ENCODE results near the gene GP1BA.
"Not testable (repeated sequence)": the region's sequence is repeated elsewhere in the genome, so short reads cannot be mapped to it uniquely, and the experiment has no call there.

Gene GP1BA

DNA sequence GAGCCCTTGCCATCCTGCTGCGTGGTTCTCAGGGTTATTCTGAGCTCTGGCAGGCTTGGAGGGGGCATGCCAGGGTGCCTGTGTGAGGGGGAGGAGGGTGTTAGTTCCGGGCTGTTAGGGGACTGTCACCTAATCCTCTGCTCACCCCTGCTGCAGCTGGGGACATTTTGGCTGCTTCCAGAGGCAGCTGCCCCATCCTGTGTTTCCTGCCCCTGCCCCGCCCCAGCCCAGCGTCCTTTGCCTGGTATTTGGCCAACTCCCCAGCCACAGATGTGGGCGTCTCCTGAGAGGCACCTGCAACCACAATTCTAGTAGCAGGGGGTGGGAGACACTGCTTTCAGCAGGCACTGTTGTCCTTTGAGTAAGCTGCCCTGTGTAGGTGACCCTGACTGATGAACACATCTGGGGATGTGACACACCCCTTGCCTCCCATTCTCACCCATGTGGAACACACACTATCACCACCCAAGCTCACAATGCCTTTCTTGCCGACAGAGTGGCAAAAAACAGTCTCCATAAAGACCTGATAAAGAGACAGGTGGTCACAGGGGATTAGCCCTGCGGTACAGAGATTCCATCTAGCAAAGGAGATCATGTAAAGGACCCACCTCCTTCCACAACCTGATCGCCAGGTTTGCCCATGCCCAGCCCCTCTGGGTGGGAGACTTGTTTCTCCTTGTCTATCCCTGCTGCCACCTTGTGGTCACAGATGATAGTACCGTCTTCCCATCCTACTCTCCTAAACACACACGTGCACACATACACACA is 28.8 kb upstream of the GP1BA start, which contains the start of gene CHRNE:
CHRNE (minus strand) TSS at position 48 of the 768 bp plus-strand sequence; CDS start at position 13, 35 bp downstream.
- H3K9me3 ChIP-seq (ENCODE audit: control insufficient read depth, low read length): no peaks in the 10 kb centered on the region
- no peak within 1 kb of the TSS for H3K4me3 ChIP-seq (ENCODE audit: low read length)
- peak; percentile 90 for DNase-seq (ENCODE audit: low read depth)

DNA sequence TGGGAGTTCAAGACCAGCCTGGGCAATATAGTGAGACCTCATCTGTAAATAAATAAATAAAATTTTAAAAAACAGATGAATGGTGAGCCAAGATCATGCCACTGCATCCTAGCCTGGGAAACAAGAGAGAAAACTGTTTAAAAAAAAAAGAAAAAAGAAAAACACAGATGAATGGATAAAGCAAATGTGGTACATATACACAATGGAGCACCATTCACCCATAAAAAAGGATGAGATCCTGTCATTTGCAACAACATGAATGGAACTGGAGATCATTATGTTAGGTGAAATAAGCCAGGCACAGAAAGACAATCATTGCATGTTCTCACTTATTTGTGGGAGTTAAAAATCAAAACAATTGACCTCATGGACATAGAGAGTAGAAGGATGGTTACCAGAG is 25.4 kb upstream of the GP1BA start:
- peaks cover 13% of the 10 kb centered on the region for H3K4me1 ChIP-seq (ENCODE audit: control insufficient read depth, insufficient read depth, low read length)
- H3K9me3 ChIP-seq (ENCODE audit: control insufficient read depth, low read length); H3K36me3 ChIP-seq (ENCODE audit: control insufficient read depth, insufficient read depth, low read length, severe bottlenecking); H3K9ac ChIP-seq (ENCODE audit: low read length); DNase-seq (ENCODE audit: low read depth); H3K4me3 ChIP-seq (ENCODE audit: low read length): not testable (repeated sequence)
- H3K27me3 ChIP-seq (replicated peaks; ENCODE audit: control insufficient read depth, insufficient read depth, low read length): peaks cover 10% of the 10 kb centered on the region

More for the DNA sequence above, 28.8 kb upstream of the GP1BA start, which contains the start of gene CHRNE:
- Histone ChIP-seq H3K9ac (ENCODE audit: low read length) (no peak within 1 kb of the TSS), H3K27me3 (replicated peaks; ENCODE audit: control insufficient read depth, insufficient read depth, low read length) (peaks cover 10% of the 10 kb centered on the region), H3K36me3 (ENCODE audit: control insufficient read depth, insufficient read depth, low read length, severe bottlenecking) (no peaks in the 10 kb centered on the region), H3K4me1 (ENCODE audit: control insufficient read depth, insufficient read depth, low read length) (peaks cover 6% of the 10 kb centered on the region)

DNA sequence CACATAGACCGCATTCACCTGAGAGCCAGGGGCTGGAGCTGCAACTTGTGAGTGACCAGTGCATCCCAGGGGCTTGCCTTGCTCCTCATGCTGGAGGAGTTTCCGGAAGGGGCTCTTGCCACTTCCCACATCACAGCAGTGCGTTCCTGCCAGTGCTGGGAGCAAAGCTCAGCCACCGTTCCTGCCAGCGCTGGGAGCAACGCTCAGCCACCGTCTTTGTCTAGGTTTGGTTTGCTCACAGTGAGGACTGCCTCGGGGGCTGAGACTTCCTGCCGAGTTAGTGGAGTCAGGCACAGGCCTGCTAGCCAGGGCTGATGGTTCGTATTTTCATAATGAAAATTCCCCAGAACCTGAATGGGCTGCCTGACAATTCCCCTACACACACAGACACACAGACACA is 23.8 kb upstream of the GP1BA start:
- Histone ChIP-seq H3K4me3 (ENCODE audit: low read length) (no peak overlapping the region), H3K4me1 (ENCODE audit: control insufficient read depth, insufficient read depth, low read length) (peaks cover 13% of the 10 kb centered on the region), H3K36me3 (ENCODE audit: control insufficient read depth, insufficient read depth, low read length, severe bottlenecking) (no peaks in the 10 kb centered on the region), H3K9me3 (ENCODE audit: control insufficient read depth, low read length) (no peaks in the 10 kb centered on the region), H3K9ac (ENCODE audit: low read length) (peak overlapping the region; percentile 70), H3K27me3 (replicated peaks; ENCODE audit: control insufficient read depth, insufficient read depth, low read length) (peaks cover 10% of the 10 kb centered on the region)
- DNase-seq (ENCODE audit: low read depth): no peak

GRCh38 chr17:4908711-4909496 is 23.2 kb upstream of the GP1BA start:
- no peaks in the 10 kb centered on the region for H3K36me3 ChIP-seq (ENCODE audit: control insufficient read depth, insufficient read depth, low read length, severe bottlenecking)
- peak overlapping the region; percentile 70 for H3K9ac ChIP-seq (ENCODE audit: low read length)
- peak; percentile 89 for DNase-seq (ENCODE audit: low read depth)
- no peaks in the 10 kb centered on the region for H3K9me3 ChIP-seq (ENCODE audit: control insufficient read depth, low read length)
- H3K27me3 ChIP-seq (replicated peaks; ENCODE audit: control insufficient read depth, insufficient read depth, low read length): peaks cover 10% of the 10 kb centered on the region
- H3K4me3 ChIP-seq (ENCODE audit: low read length): no peak overlapping the region
- H3K4me1 ChIP-seq (ENCODE audit: control insufficient read depth, insufficient read depth, low read length): peaks cover 14% of the 10 kb centered on the region

GRCh38 chr17:4913994-4914393 is 18.1 kb upstream of the GP1BA start:
- Histone ChIP-seq H3K9me3 (ENCODE audit: control insufficient read depth, low read length) (no peaks in the 10 kb centered on the region), H3K4me3 (ENCODE audit: low read length) (no peak overlapping the region), H3K9ac (ENCODE audit: low read length) (no peak overlapping the region), H3K27me3 (replicated peaks; ENCODE audit: control insufficient read depth, insufficient read depth, low read length) (no peaks in the 10 kb centered on the region), H3K4me1 (ENCODE audit: control insufficient read depth, insufficient read depth, low read length) (peaks cover 8% of the 10 kb centered on the region), H3K36me3 (ENCODE audit: control insufficient read depth, insufficient read depth, low read length, severe bottlenecking) (no peaks in the 10 kb centered on the region)
- peak; percentile 27 for DNase-seq (ENCODE audit: low read depth)

DNA sequence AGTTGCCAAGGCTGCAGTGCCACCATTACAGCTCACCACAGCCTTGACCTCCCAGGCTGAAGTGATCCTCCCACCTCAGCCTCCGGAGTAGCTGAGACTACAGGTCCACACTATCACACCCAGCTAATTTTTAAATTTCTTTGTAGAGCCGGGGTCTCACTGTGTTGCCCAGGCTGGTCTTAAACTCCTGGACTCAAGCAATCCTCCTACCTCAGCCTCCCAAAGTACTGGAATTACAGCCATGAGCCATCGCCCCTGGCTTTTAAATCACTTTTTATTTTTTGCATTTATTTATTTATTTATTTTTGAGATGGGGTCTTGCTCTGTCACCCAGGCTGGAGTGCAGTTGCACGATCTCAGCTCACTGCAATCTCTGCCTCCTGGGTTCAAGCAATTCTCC is 17.5 kb upstream of the GP1BA start:
- H3K36me3 ChIP-seq (ENCODE audit: control insufficient read depth, insufficient read depth, low read length, severe bottlenecking); H3K9me3 ChIP-seq (ENCODE audit: control insufficient read depth, low read length); H3K4me3 ChIP-seq (ENCODE audit: low read length); H3K27me3 ChIP-seq (replicated peaks; ENCODE audit: control insufficient read depth, insufficient read depth, low read length); H3K4me1 ChIP-seq (ENCODE audit: control insufficient read depth, insufficient read depth, low read length); DNase-seq (ENCODE audit: low read depth); H3K9ac ChIP-seq (ENCODE audit: low read length): not testable (repeated sequence)

DNA sequence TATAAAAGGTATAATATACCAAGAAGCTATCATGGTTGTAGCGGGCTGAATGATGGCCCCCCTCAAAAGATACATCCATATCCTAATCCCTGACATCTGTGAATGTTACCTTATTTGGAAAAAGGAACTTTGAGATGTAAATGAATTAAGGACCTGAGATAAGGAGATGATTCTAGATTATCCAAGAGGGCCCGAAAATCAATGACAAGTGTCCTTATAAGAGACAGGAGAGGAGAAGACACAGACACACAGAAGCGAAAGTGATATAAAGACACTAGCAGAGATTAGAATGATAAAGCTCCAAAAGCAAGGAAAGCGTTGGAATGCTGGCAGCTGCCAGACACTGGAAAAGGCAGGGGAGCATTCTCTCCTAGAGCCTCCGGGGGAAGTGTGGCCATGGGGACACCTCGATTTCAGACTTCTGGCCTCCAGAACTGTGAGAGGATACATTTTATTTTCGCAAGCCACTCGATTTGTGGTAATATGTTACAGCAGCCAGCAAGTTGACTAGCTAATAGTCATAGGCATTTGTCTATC is 12.5 kb upstream of the GP1BA start:
- DNase-seq (ENCODE audit: low read depth): no peak
- H3K9me3 ChIP-seq (ENCODE audit: control insufficient read depth, low read length): no peaks in the 10 kb centered on the region
- peaks cover 20% of the 10 kb centered on the region for H3K4me1 ChIP-seq (ENCODE audit: control insufficient read depth, insufficient read depth, low read length)
- H3K9ac ChIP-seq (ENCODE audit: low read length): peak overlapping the region; percentile 59
- no peaks in the 10 kb centered on the region for H3K36me3 ChIP-seq (ENCODE audit: control insufficient read depth, insufficient read depth, low read length, severe bottlenecking)
- peak overlapping the region; percentile 35 for H3K4me3 ChIP-seq (ENCODE audit: low read length)
- H3K27me3 ChIP-seq (replicated peaks; ENCODE audit: control insufficient read depth, insufficient read depth, low read length): no peaks in the 10 kb centered on the region

DNA sequence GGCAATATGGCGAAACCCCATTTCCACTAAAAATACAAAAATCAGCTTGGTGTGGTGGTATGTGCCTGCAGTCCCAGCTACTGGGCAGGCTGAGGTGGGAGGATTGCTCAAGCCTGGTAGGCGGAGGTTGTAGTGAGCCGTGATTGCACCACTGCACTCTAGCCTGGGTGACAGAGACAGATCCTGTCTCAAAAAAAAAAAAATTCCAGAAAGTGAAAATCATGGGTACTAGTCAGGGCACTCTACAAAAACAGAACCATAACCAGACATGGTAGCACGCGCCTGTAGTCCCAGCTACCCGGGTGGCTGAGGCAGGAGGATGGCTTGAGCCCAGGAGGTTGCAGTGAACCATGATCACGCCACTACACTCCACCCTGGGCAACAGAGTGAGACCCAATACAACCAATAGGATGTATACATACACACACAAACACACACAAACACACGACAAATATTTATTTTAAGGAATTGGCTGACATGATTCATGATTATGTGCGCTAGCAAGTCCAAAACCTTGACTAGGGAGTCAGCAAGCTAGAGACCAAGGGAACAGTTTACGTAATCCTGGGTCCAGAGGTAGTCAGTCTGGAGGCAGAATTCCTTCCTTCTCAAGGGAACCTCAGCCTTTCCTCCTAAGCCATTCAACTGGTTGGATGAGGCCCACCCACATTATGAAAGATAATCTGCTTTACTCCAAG is 11.6 kb upstream of the GP1BA start:
- Histone ChIP-seq H3K27me3 (replicated peaks; ENCODE audit: control insufficient read depth, insufficient read depth, low read length) (no peaks in the 10 kb centered on the region), H3K4me3 (ENCODE audit: low read length) (peak overlapping the region; percentile 62), H3K36me3 (ENCODE audit: control insufficient read depth, insufficient read depth, low read length, severe bottlenecking) (no peaks in the 10 kb centered on the region), H3K4me1 (ENCODE audit: control insufficient read depth, insufficient read depth, low read length) (peaks cover 20% of the 10 kb centered on the region), H3K9ac (ENCODE audit: low read length) (peak overlapping the region; percentile 30), H3K9me3 (ENCODE audit: control insufficient read depth, low read length) (no peaks in the 10 kb centered on the region)
- DNase-seq (ENCODE audit: low read depth): peak; percentile 62

DNA sequence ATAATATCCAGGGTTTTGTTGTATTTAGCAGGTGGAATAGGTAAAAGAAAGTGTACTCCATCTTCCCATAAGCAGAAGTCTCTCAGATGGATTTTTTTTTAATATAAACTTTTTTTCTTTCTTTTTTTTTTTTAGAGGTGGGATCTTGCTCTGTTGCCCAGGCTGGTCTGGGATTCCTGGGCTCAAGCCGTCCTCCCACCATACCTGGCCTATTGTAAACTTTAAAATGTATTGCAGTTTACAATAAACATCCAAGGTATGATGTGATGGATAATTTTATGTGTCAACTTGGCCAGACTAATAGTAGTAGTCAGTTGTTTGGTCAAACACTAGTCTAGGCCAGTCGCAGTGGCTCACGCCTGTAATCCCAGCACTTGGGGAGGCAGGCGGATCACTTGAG is 10.8 kb upstream of the GP1BA start:
- Histone ChIP-seq H3K4me1 (ENCODE audit: control insufficient read depth, insufficient read depth, low read length) (peaks cover 20% of the 10 kb centered on the region), H3K27me3 (replicated peaks; ENCODE audit: control insufficient read depth, insufficient read depth, low read length) (no peaks in the 10 kb centered on the region), H3K36me3 (ENCODE audit: control insufficient read depth, insufficient read depth, low read length, severe bottlenecking) (no peaks in the 10 kb centered on the region), H3K9ac (ENCODE audit: low read length) (no peak overlapping the region), H3K4me3 (ENCODE audit: low read length) (no peak overlapping the region), H3K9me3 (ENCODE audit: control insufficient read depth, low read length) (no peaks in the 10 kb centered on the region)
- DNase-seq (ENCODE audit: low read depth): no peak

DNA sequence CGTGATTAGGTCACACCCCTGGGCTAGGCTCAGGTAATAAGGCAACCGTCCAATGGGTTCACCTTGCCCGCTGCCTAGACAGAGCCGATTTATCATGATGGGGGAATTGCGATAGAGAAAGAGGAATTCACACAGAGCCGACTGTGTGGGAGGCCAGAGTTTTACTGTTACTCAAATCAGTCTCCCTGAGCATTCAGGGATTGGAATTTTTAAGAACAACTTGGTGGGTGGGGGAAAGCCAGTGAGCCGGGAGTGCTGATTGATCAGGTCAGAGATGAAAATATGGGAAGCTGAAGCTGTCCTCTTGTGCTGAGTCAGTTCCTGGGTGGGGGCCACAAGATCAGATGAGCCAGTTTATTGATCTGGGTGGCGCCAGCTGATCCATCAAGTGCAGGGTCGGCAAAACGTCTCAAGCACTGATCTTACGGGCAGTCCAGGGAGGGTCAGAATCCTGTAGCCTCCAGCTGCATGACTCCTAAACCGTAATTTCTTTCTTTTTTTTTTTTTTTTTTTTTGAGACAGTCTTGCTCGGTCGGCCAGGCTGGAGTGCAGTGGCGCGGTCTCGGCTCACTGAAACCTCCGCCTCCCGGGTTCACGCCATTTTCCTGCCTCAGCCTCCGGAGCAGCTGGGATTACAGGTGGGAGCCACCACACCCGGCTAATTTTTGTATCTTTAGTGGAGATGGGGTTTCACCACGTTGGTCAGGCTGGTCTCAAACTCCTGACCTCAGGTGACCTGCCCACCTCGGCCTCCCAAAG is 5.3 kb upstream of the GP1BA start:
- not testable (repeated sequence) for H3K36me3 ChIP-seq (ENCODE audit: control insufficient read depth, insufficient read depth, low read length, severe bottlenecking); H3K4me3 ChIP-seq (ENCODE audit: low read length); H3K27me3 ChIP-seq (replicated peaks; ENCODE audit: control insufficient read depth, insufficient read depth, low read length); DNase-seq (ENCODE audit: low read depth); H3K9me3 ChIP-seq (ENCODE audit: control insufficient read depth, low read length); H3K4me1 ChIP-seq (ENCODE audit: control insufficient read depth, insufficient read depth, low read length); H3K9ac ChIP-seq (ENCODE audit: low read length)
